Sigmoid colon (tissue), 7 donors: Measurements from ENCODE around the gene FNTB. TPM values are rescaled to one million over a fixed set of nuclear protein-coding genes. Genes with fewer than 3 reads are reported as not detected.

Experiments used
- DNase-seq: peaks from one replicate; pipeline ENCODE4 v3.0.0-alpha.2; 2019
- H3K27ac ChIP-seq, 4 donors: fragments of 200-600 bp; sonication (generic); one replicate each; pipeline ENCODE4 v1.5.1; 2016 to 2019; ENCODE audit warnings: mild to moderate bottlenecking in 1 of 4
- H3K27me3 ChIP-seq, 3 donors: fragments of 200-600 bp; sonication (generic); one replicate each; pipeline ENCODE4 v1.5.1; 2019; ENCODE audit warnings: mild to moderate bottlenecking in 1 of 3
- H3K36me3 ChIP-seq, 4 donors: fragments of 200-600 bp; sonication (generic); one replicate each; pipeline ENCODE4 v1.5.1; 2016 to 2019
- H3K4me1 ChIP-seq, 4 donors: fragments of 200-600 bp; sonication (generic); one replicate each; pipeline ENCODE4 v1.5.1; 2017 to 2019
- H3K4me3 ChIP-seq, 4 donors: fragments of 200-600 bp; sonication (generic); one replicate each; pipeline ENCODE4 v1.5.1; 2017 to 2019; ENCODE audit warnings: mild to moderate bottlenecking in 2 of 4, moderate library complexity in 1 of 4
- H3K9me3 ChIP-seq, 4 donors: fragments of 200-600 bp in 3 of 4; sonication (generic) in 3 of 4; one replicate each; pipeline versions ENCODE4 v1.5.1 to v1.6.1; 2013 to 2019
- CTCF ChIP-seq, 4 experiments: fragments of 450-650 bp in 3 of 4; fragments of 200-600 bp in 1 of 4; IDR thresholded peaks; one replicate each; pipeline ENCODE4 v1.5.1; 2016 to 2019; ENCODE audit warnings: antibody characterized with exemption in 4 of 4, mild to moderate bottlenecking in 3 of 4, moderate library complexity in 2 of 4
- EP300 ChIP-seq, 4 donors: sonication (generic); formaldehyde crosslinking; IDR thresholded peaks; one replicate each; pipeline ENCODE4 v1.6.1; 2017; ENCODE audit warnings: antibody characterized with exemption in 4 of 4
- POLR2A ChIP-seq, 2 donors: fragments of 450-650 bp; IDR thresholded peaks; one replicate each; pipeline ENCODE4 v1.6.1; 2016; ENCODE audit warnings: antibody characterized with exemption in 2 of 2, mild to moderate bottlenecking in 2 of 2, moderate library complexity in 2 of 2
- POLR2AphosphoS5 ChIP-seq, 4 donors: sonication (generic); formaldehyde crosslinking; IDR thresholded peaks; one replicate each; pipeline ENCODE4 v1.6.1; 2017; ENCODE audit warnings: antibody characterized with exemption in 4 of 4
- WGBS, 2 donors: extraction: QIAGEN DNeasy Blood & Tissue Kit; methylation state at CpG; one replicate each; pipeline ENCODE4 v1.1.7; 2013; 5-methylcytosine and 5-hydroxymethylcytosine counted together
- intact Hi-C: fragments of 100-400 bp; cut with DNase I; formaldehyde crosslinking; loops from one replicate; pipeline ENCODE4 v1.15.1; 2023
- polyA plus RNA-seq, 3 donors: library from polyadenylated mRNA; stranded (reverse); fragments of 200-250 nt; gene quantifications; one replicate each; pipeline ENCODE4 v1.2.3, GENCODE V29; 2013
- total RNA-seq, 4 donors: library from RNA; depleted of rRNA; stranded (reverse); fragments of >200 nt; gene quantifications; one replicate each; pipeline ENCODE4 v1.1.0, GENCODE V29; 2016
- donor health status: healthy with polysubstance abuse.
- donor health status: Bipolar disorder and iron deficiency.
- donor health status: healthy.

FNTB gene
- total and polyA plus RNA-seq, 7 donors = 6.9 to 13.0 (median 10.7) TPM

- TF ChIP-seq POLR2AphosphoS5 (IDR thresholded peaks at IDR 0.05) = no peak
- TF ChIP-seq CTCF (IDR thresholded peaks at IDR 0.05) = no peak
- TF ChIP-seq POLR2A (IDR thresholded peaks at IDR 0.05) = no peak
- no peak for TF ChIP-seq EP300 (IDR thresholded peaks at IDR 0.05)
- intact Hi-C loops = no loop called here
- Histone ChIP-seq H3K36me3 (no peaks in the 10 kb centered on the region), H3K4me3 (no peak overlapping the region), H3K27ac (no peak overlapping the region), H3K4me1 (peaks cover 0 to 14% (median 0%) of the 10 kb centered on the region in 4 donors), H3K9me3 (no peaks in the 10 kb centered on the region), H3K27me3 (no peaks in the 10 kb centered on the region)
- WGBS, 2 donors = 75 to 83% methylated on average over 6 of the region's 6 CpGs
- DNase-seq = no peak
Measured at GRCh38 chr14:65002586-65003210, 16.0 kb downstream of the FNTB start.

GRCh38 chr14:65003394-65003793, 16.7 kb downstream of the FNTB start:
- 80 to 88% methylated on average over 2 of the region's 2 CpGs for WGBS, 2 donors
- H3K4me1 ChIP-seq = peaks cover 0 to 14% (median 0%) of the 10 kb centered on the region in 4 donors
- intact Hi-C loops = no loop called here
- DNase-seq = no peak
- H3K9me3 ChIP-seq = no peaks in the 10 kb centered on the region
- H3K27ac ChIP-seq = no peak overlapping the region
- no peaks in the 10 kb centered on the region for H3K27me3 ChIP-seq
- H3K36me3 ChIP-seq = no peaks in the 10 kb centered on the region
- no peak overlapping the region for H3K4me3 ChIP-seq
- TF ChIP-seq EP300 (IDR thresholded peaks at IDR 0.05) (no peak), POLR2AphosphoS5 (IDR thresholded peaks at IDR 0.05) (no peak), CTCF (IDR thresholded peaks at IDR 0.05) (no peak), POLR2A (IDR thresholded peaks at IDR 0.05) (no peak)

- TF ChIP-seq POLR2A (IDR thresholded peaks at IDR 0.05) (no peak), POLR2AphosphoS5 (IDR thresholded peaks at IDR 0.05) (no peak), CTCF (IDR thresholded peaks at IDR 0.05) (no peak)
- H3K4me1 ChIP-seq = peaks cover 0 to 4% (median 0%) of the 10 kb centered on the region in 4 donors
- no peaks in the 10 kb centered on the region for H3K27me3 ChIP-seq
- intact Hi-C loops = no loop called here
- no peaks in the 10 kb centered on the region for H3K9me3 ChIP-seq
- WGBS, 2 donors = 93 to 94% methylated on average over 6 of the region's 6 CpGs
- peaks cover 0 to 6% (median 0%) of the 10 kb centered on the region in 4 donors for H3K36me3 ChIP-seq
- H3K4me3 ChIP-seq = no peak overlapping the region
- H3K27ac ChIP-seq = no peak overlapping the region
- DNase-seq = no peak
Measured at GRCh38 chr14:65006261-65006721, 19.6 kb downstream of the FNTB start.

GRCh38 chr14:65007202-65007601, 20.5 kb downstream of the FNTB start:
- intact Hi-C loops = no loop called here
- WGBS, 2 donors = 96 to 97% methylated on average over 1 of the region's 1 CpG
- H3K9me3 ChIP-seq = no peaks in the 10 kb centered on the region
- no peak overlapping the region for H3K27ac ChIP-seq
- H3K27me3 ChIP-seq = no peaks in the 10 kb centered on the region
- H3K4me3 ChIP-seq = no peak overlapping the region
- DNase-seq = no peak
- TF ChIP-seq POLR2A (IDR thresholded peaks at IDR 0.05) = no peak
- TF ChIP-seq CTCF (IDR thresholded peaks at IDR 0.05) = no peak
- TF ChIP-seq POLR2AphosphoS5 (IDR thresholded peaks at IDR 0.05) = no peak
- no peak for TF ChIP-seq EP300 (IDR thresholded peaks at IDR 0.05)
- H3K36me3 ChIP-seq = peaks cover 0 to 13% (median 0%) of the 10 kb centered on the region in 4 donors
- H3K4me1 ChIP-seq = no peaks in the 10 kb centered on the region
